Natural killer cell (primary cell): ENCODE results near the gene SDR39U1. TPM values are rescaled to one million over a fixed set of nuclear protein-coding genes. Genes with fewer than 3 reads are reported as not detected.

Source experiments
- ATAC-seq, 3 donors: fragments of 150-1000 bp in 2 of 3; fragments of 200-7000 bp in 1 of 3; cut with Tn5 transposase; 1 replicate in 1 of 3; 2 replicates in 2 of 3; pipeline ENCODE4 v1.10.0; 2021; ENCODE audit warnings: mild to moderate bottlenecking in 2 of 3, moderate library complexity in 2 of 3
- DNase-seq, 2 donors: peaks; one replicate each; pipeline versions ENCODE4 v3.0.0 to v3.0.0-alpha.2; 2013 to 2021; ENCODE audit warnings: mixed read lengths in 1 of 2
- H3K27ac ChIP-seq: one replicate; pipeline ENCODE4 v1.5.1; 2013; ENCODE audit warnings: mild to moderate bottlenecking, low read length
- H3K27me3 ChIP-seq: one replicate; pipeline ENCODE4 v1.6.1; 2013; ENCODE audit warnings: low read length; ENCODE audit not compliant: control insufficient read depth, insufficient read depth
- H3K36me3 ChIP-seq: one replicate; pipeline ENCODE4 v1.6.1; 2013; ENCODE audit warnings: low read length; ENCODE audit not compliant: control insufficient read depth, insufficient read depth
- H3K4me1 ChIP-seq: one replicate; pipeline ENCODE4 v1.6.1; 2013; ENCODE audit warnings: low read length; ENCODE audit not compliant: control insufficient read depth, insufficient read depth
- H3K4me3 ChIP-seq: one replicate; pipeline ENCODE4 v1.5.1; 2013; ENCODE audit warnings: low read length
- H3K9me3 ChIP-seq: one replicate; pipeline ENCODE4 v1.6.1; 2013; ENCODE audit warnings: low read length; ENCODE audit not compliant: control insufficient read depth, insufficient read depth
- H3K27ac Mint-ChIP-seq, 2 donors: one replicate each; pipeline ENCODE4 v1.8.0; 2022; ENCODE audit warnings: mild to moderate bottlenecking in 2 of 2, mixed read lengths in 2 of 2, moderate library complexity in 1 of 2
- H3K27me3 Mint-ChIP-seq, 2 donors: one replicate each; pipeline ENCODE4 v1.8.0; 2022; ENCODE audit warnings: low read depth in 2 of 2, mixed read lengths in 2 of 2
- H3K36me3 Mint-ChIP-seq: one replicate; pipeline ENCODE4 v1.8.0; 2022; ENCODE audit warnings: mixed read lengths
- H3K4me1 Mint-ChIP-seq, 2 donors: one replicate each; pipeline ENCODE4 v1.8.0; 2022; ENCODE audit warnings: mixed read lengths in 2 of 2
- H3K4me3 Mint-ChIP-seq: one replicate; pipeline ENCODE4 v1.8.0; 2022; ENCODE audit warnings: mild to moderate bottlenecking, moderate library complexity, mixed read lengths
- H3K9me3 Mint-ChIP-seq, 2 donors: one replicate each; pipeline ENCODE4 v1.8.0; 2022; ENCODE audit warnings: mixed read lengths in 2 of 2
- CTCF ChIP-seq: fragments of 200-600 bp; IDR thresholded peaks from one replicate; pipeline ENCODE4 v1.8.0; 2022; ENCODE audit warnings: antibody characterized with exemption
- WGBS: methylation state at CpG from one replicate; pipeline ENCODE4 v1.1.7; 2013; ENCODE audit warnings: missing lambda C conversion rate; ENCODE audit not compliant: insufficient coverage; 5-methylcytosine and 5-hydroxymethylcytosine counted together
- intact Hi-C: fragments of 100-400 bp; cut with micrococcal nuclease; formaldehyde crosslinking; loops from one replicate; pipeline ENCODE4 v1.14.2; 2022
- total RNA-seq, 4 donors: library from RNA; stranded (reverse); fragments of 120-200 nt in 1 of 4; gene quantifications; one replicate each; pipeline versions ENCODE4 v1.2.3 to v1.2.4, GENCODE V29; 2013 to 2022

The SDR39U1 gene
- total RNA-seq, 3 donors from 2014 or later (not counting 1 experiment from before 2014, with no cell fraction given): 97.1 to 106 (median 100) TPM

- Mint-ChIP-seq H3K27ac (no peak overlapping the region), H3K27me3 (peaks cover 0 to 10% of the 10 kb centered on the region in 2 donors), H3K9me3 (no peaks in the 10 kb centered on the region), H3K4me3 (no peak overlapping the region), H3K4me1 (no peaks in the 10 kb centered on the region), H3K36me3 (no peaks in the 10 kb centered on the region)
- 100% methylated on average over 1 of the region's 1 CpG for WGBS
- TF ChIP-seq CTCF: no peak
- intact Hi-C loops: no loop called here
- no peaks in the 10 kb centered on the region for H3K36me3 ChIP-seq
- no peak overlapping the region for H3K27ac ChIP-seq
- H3K27me3 ChIP-seq: no peaks in the 10 kb centered on the region
- H3K4me3 ChIP-seq: no peak overlapping the region
- ATAC-seq: no peak
- no peaks in the 10 kb centered on the region for H3K4me1 ChIP-seq
- no peaks in the 10 kb centered on the region for H3K9me3 ChIP-seq
- no peak for DNase-seq
Observed at GRCh38 chr14:24414077-24414476, 28.5 kb downstream of the SDR39U1 start.

GRCh38 chr14:24411443-24412389 lies 30.9 kb downstream of the SDR39U1 start:
- no peaks in the 10 kb centered on the region for H3K27me3 ChIP-seq
- Mint-ChIP-seq H3K27ac (no peak overlapping the region), H3K4me1 (no peaks in the 10 kb centered on the region), H3K4me3 (no peak overlapping the region), H3K36me3 (no peaks in the 10 kb centered on the region), H3K9me3 (no peaks in the 10 kb centered on the region), H3K27me3 (peaks cover 0 to 7% of the 10 kb centered on the region in 2 donors)
- H3K4me3 ChIP-seq: no peak overlapping the region
- ATAC-seq (peak; percentile 43 to 79 (median 68)), DNase-seq (peak in 1 of 2 donors; percentile 67)
- H3K9me3 ChIP-seq: no peaks in the 10 kb centered on the region
- H3K36me3 ChIP-seq: no peaks in the 10 kb centered on the region
- no peaks in the 10 kb centered on the region for H3K4me1 ChIP-seq
- intact Hi-C loops: no loop called here
- no peak overlapping the region for H3K27ac ChIP-seq
- peak; percentile 58 for TF ChIP-seq CTCF
- 77% methylated on average over 16 of the region's 16 CpGs for WGBS

GRCh38 chr14:24409956-24410355 lies 32.6 kb downstream of the SDR39U1 start:
- TF ChIP-seq CTCF: no peak
- Histone ChIP-seq H3K27ac (no peak overlapping the region), H3K36me3 (no peaks in the 10 kb centered on the region), H3K4me3 (no peak overlapping the region), H3K9me3 (no peaks in the 10 kb centered on the region), H3K4me1 (no peaks in the 10 kb centered on the region), H3K27me3 (no peaks in the 10 kb centered on the region)
- ATAC-seq (no peak), DNase-seq (no peak)
- Mint-ChIP-seq H3K36me3 (no peaks in the 10 kb centered on the region), H3K27ac (no peak overlapping the region), H3K4me3 (no peak overlapping the region), H3K9me3 (no peaks in the 10 kb centered on the region), H3K27me3 (peaks cover 6 to 7% of the 10 kb centered on the region in 2 donors), H3K4me1 (no peaks in the 10 kb centered on the region)
- intact Hi-C loops: no loop called here
- 84% methylated on average over 10 of the region's 10 CpGs for WGBS
